HEK293T (cell line): ENCODE data around the gene TMEM219.

Source experiments
- ARNT ChIP-seq: fragments of 450-650 bp; IDR thresholded peaks from 2 replicates; pipeline ENCODE4 v1.6.1; 2017; ENCODE audit warnings: mild to moderate bottlenecking
- BHLHE40 ChIP-seq: fragments of 450-650 bp; IDR thresholded peaks from 2 replicates; pipeline ENCODE4 v1.6.1; 2016; ENCODE audit warnings: mild to moderate bottlenecking, moderate library complexity, borderline replicate concordance
- ELF4 ChIP-seq: fragments of 450-650 bp; IDR thresholded peaks from 2 replicates; pipeline ENCODE4 v1.6.1; 2017; ENCODE audit warnings: antibody characterized with exemption
- FOXA1 ChIP-seq: fragments of 450-650 bp; IDR thresholded peaks from 2 replicates; pipeline ENCODE4 v1.6.1; 2016; ENCODE audit warnings: mild to moderate bottlenecking
- FOXK2 ChIP-seq: fragments of 450-650 bp; IDR thresholded peaks from 2 replicates; pipeline ENCODE4 v1.6.1; 2016; ENCODE audit warnings: mild to moderate bottlenecking
- FOXM1 ChIP-seq: fragments of 450-650 bp; IDR thresholded peaks from 2 replicates; pipeline ENCODE4 v1.6.1; 2017; ENCODE audit warnings: mild to moderate bottlenecking, borderline replicate concordance
- HDGF ChIP-seq: fragments of 450-650 bp; IDR thresholded peaks from 2 replicates; pipeline ENCODE4 v1.6.1; 2017; ENCODE audit warnings: antibody characterized with exemption, borderline replicate concordance
- L3MBTL2 ChIP-seq: fragments of 450-650 bp; conservative IDR thresholded peaks from 2 replicates; pipeline ENCODE4 v1.6.1; 2016; ENCODE audit warnings: mild to moderate bottlenecking
- SP1 ChIP-seq: fragments of 450-650 bp; IDR thresholded peaks from 2 replicates; pipeline ENCODE4 v1.6.1; 2017
- SUZ12 ChIP-seq: fragments of 450-650 bp; IDR thresholded peaks from 2 replicates; pipeline ENCODE4 v1.6.1; 2016; ENCODE audit warnings: mild to moderate bottlenecking
- TARDBP ChIP-seq: fragments of 450-650 bp; IDR thresholded peaks from 2 replicates; pipeline ENCODE4 v1.6.1; 2016
- ZNF384 ChIP-seq: fragments of 450-650 bp; IDR thresholded peaks from 2 replicates; pipeline ENCODE4 v1.6.1; 2016
- TF ChIP-seq, protein P1 (sequence below): fragments of 450-650 bp; IDR thresholded peaks from 2 replicates; pipeline ENCODE4 v1.6.1; 2016

DNA sequence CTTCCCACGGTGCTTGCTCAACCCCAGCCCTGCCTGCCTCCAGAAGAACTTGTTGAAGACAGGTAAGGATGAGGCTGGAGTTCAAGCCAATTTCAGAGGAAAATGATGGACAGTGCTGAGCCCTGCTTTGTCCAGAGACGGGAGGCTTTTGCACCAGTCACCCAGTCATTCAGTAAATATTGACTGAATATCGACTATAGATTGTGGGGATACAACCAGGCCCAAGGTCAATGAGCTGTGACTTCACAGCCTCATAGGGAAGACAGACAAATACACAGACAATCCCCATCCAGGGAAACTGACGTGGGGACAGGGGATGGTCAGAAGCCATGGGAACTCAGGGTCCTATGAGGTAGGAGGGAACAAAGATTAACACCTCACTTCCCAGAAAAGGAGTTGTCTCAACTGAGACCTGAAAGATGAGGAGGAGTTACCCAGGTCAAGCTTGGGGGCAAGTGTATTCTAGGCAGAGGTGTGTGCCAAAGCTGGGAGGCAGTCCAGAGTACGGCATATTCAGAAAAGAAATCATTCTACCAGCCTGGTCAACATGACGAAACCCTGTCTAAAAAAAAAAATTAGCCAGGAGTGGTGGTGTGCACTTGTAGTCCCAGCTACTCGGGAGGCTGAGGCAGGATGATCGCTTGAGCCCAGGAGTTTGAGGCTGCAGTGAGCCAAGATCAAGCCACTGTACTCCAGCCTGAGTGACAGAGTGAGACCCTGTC lies 54.8 kb downstream of the TMEM219 start:
- TF ChIP-seq FOXA1 (no peak), SUZ12 (no peak), BHLHE40 (no peak), HDGF (no peak), FOXK2 (no peak), FOXM1 (no peak), L3MBTL2 (no peak), ZNF384 (no peak), TARDBP (no peak), SP1 (no peak), ARNT (no peak), ELF4 (no peak)
- TF ChIP-seq, protein P1, sequence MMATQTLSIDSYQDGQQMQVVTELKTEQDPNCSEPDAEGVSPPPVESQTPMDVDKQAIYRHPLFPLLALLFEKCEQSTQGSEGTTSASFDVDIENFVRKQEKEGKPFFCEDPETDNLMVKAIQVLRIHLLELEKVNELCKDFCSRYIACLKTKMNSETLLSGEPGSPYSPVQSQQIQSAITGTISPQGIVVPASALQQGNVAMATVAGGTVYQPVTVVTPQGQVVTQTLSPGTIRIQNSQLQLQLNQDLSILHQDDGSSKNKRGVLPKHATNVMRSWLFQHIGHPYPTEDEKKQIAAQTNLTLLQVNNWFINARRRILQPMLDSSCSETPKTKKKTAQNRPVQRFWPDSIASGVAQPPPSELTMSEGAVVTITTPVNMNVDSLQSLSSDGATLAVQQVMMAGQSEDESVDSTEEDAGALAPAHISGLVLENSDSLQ: no peak
